Heart left ventricle (tissue), 16 donors: ENCODE results near the gene DGCR6L. TPM values are rescaled to one million over a fixed set of nuclear protein-coding genes. Genes with fewer than 3 reads are reported as not detected.
"Not testable (repeated sequence)": the region's sequence is repeated elsewhere in the genome, so short reads cannot be mapped to it uniquely, and the experiment has no call there.

Source experiments
- ATAC-seq, 4 donors: fragments of 200-7000 bp; cut with Tn5 transposase; one replicate each; pipeline ENCODE4 v1.9.1; 2020 to 2022; ENCODE audit warnings: moderate library complexity in 4 of 4, mild to moderate bottlenecking in 3 of 4, moderate number of reproducible peaks in 1 of 4
- DNase-seq, 5 donors: peaks; one replicate each; pipeline ENCODE4 v3.0.0-alpha.2; 2020
- H3K27ac ChIP-seq, 12 donors: fragments of 200-600 bp; sonication (generic) in 4 of 12; one replicate each; pipeline versions ENCODE4 v1.5.0 to v1.8.0; 2016 to 2022; ENCODE audit warnings: mild to moderate bottlenecking in 2 of 12
- H3K27me3 ChIP-seq, 9 donors: fragments of 200-600 bp; sonication (generic) in 2 of 9; one replicate each; pipeline versions ENCODE4 v1.5.1 to v1.8.0; 2016 to 2022; ENCODE audit warnings: mild to moderate bottlenecking in 3 of 9
- H3K36me3 ChIP-seq, 9 donors: fragments of 200-600 bp; sonication (generic) in 2 of 9; one replicate each; pipeline versions ENCODE4 v1.5.0 to v1.8.0; 2018 to 2022; ENCODE audit warnings: mild to moderate bottlenecking in 2 of 9
- H3K4me1 ChIP-seq, 12 donors: fragments of 200-600 bp; sonication (generic) in 4 of 12; one replicate each; pipeline versions ENCODE4 v1.5.0 to v1.8.0; 2016 to 2022; ENCODE audit warnings: mild to moderate bottlenecking in 3 of 12
- H3K4me3 ChIP-seq, 12 donors: fragments of 200-600 bp; sonication (generic) in 4 of 12; one replicate each; pipeline versions ENCODE4 v1.5.0 to v1.8.0; 2017 to 2022; ENCODE audit warnings: mild to moderate bottlenecking in 9 of 12, moderate library complexity in 4 of 12
- H3K9me3 ChIP-seq, 12 donors: fragments of 200-600 bp; sonication (generic) in 4 of 12; one replicate each; pipeline versions ENCODE4 v1.5.0 to v1.8.0; 2016 to 2022; ENCODE audit warnings: mild to moderate bottlenecking in 1 of 12
- POLR2A ChIP-seq, 2 donors: fragments of 450-650 bp; IDR thresholded peaks; one replicate each; pipeline ENCODE4 v1.6.1; 2017; ENCODE audit warnings: antibody characterized with exemption in 2 of 2, mild to moderate bottlenecking in 2 of 2, moderate library complexity in 2 of 2
- WGBS, 4 donors: extraction: QIAGEN DNeasy Blood & Tissue Kit in 2 of 4; methylation state at CpG; one replicate each; pipeline versions ENCODE4 v1.1.5 to v1.1.7; 2013 to 2018; 5-methylcytosine and 5-hydroxymethylcytosine counted together
- intact Hi-C, 10 donors: fragments of 100-400 bp; cut with DNase I; formaldehyde crosslinking; loops; one replicate each; pipeline versions ENCODE4 v1.11.1 to v1.14.2; 2022
- polyA plus RNA-seq, 2 donors: library from polyadenylated mRNA; stranded (reverse); fragments of 200-250 nt; gene quantifications; one replicate each; pipeline ENCODE4 v1.2.3, GENCODE V29; 2013
- total RNA-seq, 9 donors: library from RNA; depleted of rRNA in 2 of 9; stranded (reverse); fragments of >200 nt in 2 of 9; fragmentation: NEBNext Ultra II Directional in 3 of 9; extraction: Animal tissue kit (Norgen Biotek cat#: 25700) in 3 of 9; gene quantifications; one replicate each; pipeline versions ENCODE4 v1.1.0 to v1.2.4, GENCODE V29; 2016 to 2023
- TF ChIP-seq, protein P1 (sequence below), 12 donors: fragments of 200-600 bp; sonication (generic) in 4 of 12; IDR thresholded peaks; one replicate each; pipeline versions ENCODE4 v1.5.0 to v1.8.0; 2018 to 2022; ENCODE audit warnings: antibody characterized with exemption in 12 of 12, mild to moderate bottlenecking in 5 of 12
- donor health status: ischemic (EF 13 %, LVEDD 7.1; RV severe dilation, severe dysfunction).
- donor health status: healthy with polysubstance abuse.
- donor health status: DM: no; HTN: yes; CAD: no.
- donor health status: DM: no; HTN: no; CAD: no.
- donor health status: ischemic (EF 25% LVEDD 6.9; RV normal size, moderate dysfunction).
- donor health status: ischemic (EF 25% LVEDD 5.7; RV mildly dilated, moderate dysfunction).
- donor health status: healthy.
- donor health status: DM: yes; HTN: yes; CAD: no.
- donor health status: ischemic (EF 35%, LVEDD 5.7; RV mildly dilated, moderate dysfunction).
- donor health status: nonischemic (EF 11% LVEDD 7.7; RV severe dilation, severe dysfunction).
- donor health status: DM: yes; HTN: yes; CAD: no.
- donor health status: PGD.
- donor health status: ischemic (EF 29% LVEDD 5.4; RV normal size, mild dysfunction).
- donor health status: nonischemic (EF 23%, LVEDD 6.1; RV moderate dilation, normal function).

Gene DGCR6L
- total and polyA plus RNA-seq, 11 donors = 31.8 to 101 (median 46.1) TPM

- TF ChIP-seq, protein P1, sequence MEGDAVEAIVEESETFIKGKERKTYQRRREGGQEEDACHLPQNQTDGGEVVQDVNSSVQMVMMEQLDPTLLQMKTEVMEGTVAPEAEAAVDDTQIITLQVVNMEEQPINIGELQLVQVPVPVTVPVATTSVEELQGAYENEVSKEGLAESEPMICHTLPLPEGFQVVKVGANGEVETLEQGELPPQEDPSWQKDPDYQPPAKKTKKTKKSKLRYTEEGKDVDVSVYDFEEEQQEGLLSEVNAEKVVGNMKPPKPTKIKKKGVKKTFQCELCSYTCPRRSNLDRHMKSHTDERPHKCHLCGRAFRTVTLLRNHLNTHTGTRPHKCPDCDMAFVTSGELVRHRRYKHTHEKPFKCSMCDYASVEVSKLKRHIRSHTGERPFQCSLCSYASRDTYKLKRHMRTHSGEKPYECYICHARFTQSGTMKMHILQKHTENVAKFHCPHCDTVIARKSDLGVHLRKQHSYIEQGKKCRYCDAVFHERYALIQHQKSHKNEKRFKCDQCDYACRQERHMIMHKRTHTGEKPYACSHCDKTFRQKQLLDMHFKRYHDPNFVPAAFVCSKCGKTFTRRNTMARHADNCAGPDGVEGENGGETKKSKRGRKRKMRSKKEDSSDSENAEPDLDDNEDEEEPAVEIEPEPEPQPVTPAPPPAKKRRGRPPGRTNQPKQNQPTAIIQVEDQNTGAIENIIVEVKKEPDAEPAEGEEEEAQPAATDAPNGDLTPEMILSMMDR (IDR thresholded peaks at IDR 0.05) = no peak
- no peak for TF ChIP-seq POLR2A (IDR thresholded peaks at IDR 0.05)
- WGBS, 4 donors = 84 to 92% (median 87%) methylated on average over 9 to 12 of the region's 12 CpGs
- no peaks in the 10 kb centered on the region for H3K27me3 ChIP-seq
- H3K4me3 ChIP-seq = no peak overlapping the region
- H3K4me1 ChIP-seq = peaks cover 0 to 46% (median 27%) of the 10 kb centered on the region in 12 donors
- intact Hi-C loops = no loop called here
- no peaks in the 10 kb centered on the region for H3K9me3 ChIP-seq
- no peak overlapping the region for H3K27ac ChIP-seq
- peaks cover 0 to 9% (median 3%) of the 10 kb centered on the region in 9 donors for H3K36me3 ChIP-seq
- ATAC-seq (no peak), DNase-seq (no peak)
These were observed 3.5 kb downstream of the DGCR6L start for GRCh38 chr22:20316217-20316843.

- WGBS, 4 donors = 85 to 94% (median 90%) methylated on average over 14 to 25 of the region's 25 CpGs
- TF ChIP-seq POLR2A (IDR thresholded peaks at IDR 0.05) = no peak
- TF ChIP-seq, protein P1 (IDR thresholded peaks at IDR 0.05) = no peak
- intact Hi-C loops = no loop called here
- H3K27ac ChIP-seq = no peak overlapping the region
- peak in 1 of 5 donors; percentile 62 for DNase-seq
- H3K4me3 ChIP-seq = no peak overlapping the region
- H3K27me3 ChIP-seq = no peaks in the 10 kb centered on the region
- peaks cover 0 to 9% (median 3%) of the 10 kb centered on the region in 9 donors for H3K36me3 ChIP-seq
- no peak for ATAC-seq
- no peaks in the 10 kb centered on the region for H3K9me3 ChIP-seq
- peaks cover 0 to 39% (median 23%) of the 10 kb centered on the region in 12 donors for H3K4me1 ChIP-seq
These were observed 4.3 kb downstream of the DGCR6L start for GRCh38 chr22:20315337-20316216.

DNA sequence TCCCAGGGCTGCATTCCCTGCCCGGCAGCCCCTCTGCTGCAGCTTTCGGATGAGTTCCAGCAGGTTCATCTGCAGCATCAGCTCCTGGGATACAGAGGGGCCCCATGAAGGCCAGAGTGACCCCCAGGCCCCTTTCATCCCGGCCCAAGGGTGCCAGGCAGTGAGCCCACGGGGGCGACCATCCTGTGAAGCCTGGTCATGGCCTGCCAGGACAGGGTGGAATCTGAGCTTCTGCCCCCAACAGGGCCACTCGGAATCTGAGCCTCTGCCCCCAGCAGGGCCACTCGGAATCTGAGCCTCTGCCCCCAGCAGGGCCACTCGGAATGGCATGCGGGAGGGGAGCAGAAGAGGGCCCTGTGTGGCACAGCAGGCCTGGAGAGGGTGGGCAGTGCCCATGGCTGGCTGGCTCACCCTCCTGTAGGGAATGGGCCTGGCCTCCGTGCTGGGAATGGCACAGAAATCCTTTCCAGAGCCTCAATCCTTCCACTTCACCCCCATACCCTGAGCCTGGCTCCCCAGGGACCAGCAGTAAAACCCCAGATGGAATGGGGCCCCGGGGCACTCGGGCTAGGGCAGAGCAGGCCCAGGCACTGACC lies 5.0 kb downstream of the DGCR6L start:
- WGBS, 4 donors = 88 to 96% (median 92%) methylated on average over 5 to 12 of the region's 12 CpGs
- intact Hi-C loops, H3K9me3 ChIP-seq, H3K36me3 ChIP-seq, H3K27ac ChIP-seq, H3K27me3 ChIP-seq, H3K4me3 ChIP-seq, ATAC-seq: not testable (repeated sequence)
- peak in 1 of 5 donors; percentile 19 for DNase-seq
- peaks cover 0 to 37% (median 22%) of the 10 kb centered on the region in 12 donors for H3K4me1 ChIP-seq

DNA sequence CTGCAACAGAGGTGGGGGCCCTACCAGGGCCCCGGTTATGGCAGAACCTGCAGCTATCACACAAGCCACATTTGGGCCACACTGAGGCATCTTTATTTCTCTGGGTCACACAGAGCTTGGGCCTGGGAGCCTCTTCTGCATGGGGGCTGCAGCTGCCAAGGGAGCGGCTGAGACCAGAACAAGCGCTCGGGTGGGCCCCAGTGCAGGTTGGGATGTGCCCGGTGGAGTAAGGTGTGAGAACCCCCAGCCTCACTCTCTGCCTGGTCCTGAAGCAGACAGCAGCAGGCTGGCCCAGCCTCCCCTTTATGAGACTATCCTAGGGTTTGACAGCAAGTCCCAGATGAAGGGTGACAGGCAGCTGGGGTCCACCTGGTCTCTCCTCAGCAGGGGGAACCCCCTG lies 5.7 kb downstream of the DGCR6L start:
- ATAC-seq, H3K36me3 ChIP-seq, H3K27me3 ChIP-seq, H3K9me3 ChIP-seq, H3K27ac ChIP-seq, H3K4me3 ChIP-seq, intact Hi-C loops, DNase-seq: not testable (repeated sequence)
- WGBS, 4 donors = 87 to 90% methylated on average over 5 of the region's 5 CpGs; no CpG with 5 or more reads in 2 of the 4 donors
- H3K4me1 ChIP-seq = peaks cover 0 to 33% (median 21%) of the 10 kb centered on the region in 12 donors

DNA sequence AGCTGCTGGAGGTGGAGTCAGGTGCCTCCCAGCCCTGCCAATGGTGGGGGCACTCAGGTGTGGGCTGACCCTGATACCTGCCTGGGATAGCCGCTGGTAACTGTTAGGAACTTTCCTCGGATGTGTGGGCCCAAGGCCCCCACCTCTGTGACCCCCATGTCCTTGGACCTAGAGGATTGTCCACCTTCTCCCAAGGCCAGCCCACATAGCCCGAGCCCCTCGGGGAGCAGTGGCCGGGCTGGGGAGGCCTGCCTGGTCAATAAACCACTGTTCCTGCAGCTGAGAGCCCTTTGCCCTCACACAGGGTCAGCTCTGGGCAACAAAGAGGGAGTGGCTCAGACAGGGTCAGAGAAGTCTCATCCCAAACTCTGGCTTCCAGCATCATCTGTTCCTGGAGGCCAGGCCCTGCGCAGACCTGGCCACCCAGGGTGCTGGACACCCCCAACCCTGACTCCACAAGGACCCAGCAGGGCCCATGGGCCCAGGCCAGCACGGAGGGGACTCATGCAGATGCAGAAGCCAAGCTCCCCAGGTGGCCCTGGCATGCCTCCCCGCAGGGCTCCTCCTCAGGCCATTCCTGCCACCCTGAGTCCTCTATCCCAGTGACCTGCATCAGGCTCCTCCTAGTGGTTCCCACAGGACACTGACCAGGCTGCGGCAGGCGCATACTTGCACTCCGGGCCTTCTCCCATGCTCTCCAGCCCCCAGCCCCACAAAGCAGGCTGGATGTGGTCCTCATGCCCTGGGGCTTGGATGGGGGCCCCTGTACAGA lies 6.4 kb downstream of the DGCR6L start:
- intact Hi-C loops, H3K27ac ChIP-seq, H3K9me3 ChIP-seq, H3K36me3 ChIP-seq, H3K27me3 ChIP-seq, DNase-seq, H3K4me3 ChIP-seq: not testable (repeated sequence)
- H3K4me1 ChIP-seq = peaks cover 0 to 26% (median 14%) of the 10 kb centered on the region in 12 donors
- 57 to 81% (median 74%) methylated on average over 3 to 11 of the region's 11 CpGs for WGBS, 4 donors
- ATAC-seq = peak in 1 of 4 donors; percentile 12
